Measurements from ENCODE around the gene ASB18.

The ASB18 gene

GRCh38 chr2:236209535-236209934, 54.7 kb downstream of the ASB18 start:
- in situ Hi-C loops (cut with HindIII; ENCODE audit: low sequenced_read_pairs) = no loop called here

GRCh38 chr2:236208019-236208926, 55.9 kb downstream of the ASB18 start:
- in situ Hi-C loops (cut with HindIII; ENCODE audit: low sequenced_read_pairs) = no loop called here

GRCh38 chr2:236207472-236207871, 56.7 kb downstream of the ASB18 start:
- in situ Hi-C loops (cut with HindIII; ENCODE audit: low sequenced_read_pairs) = no loop called here

GRCh38 chr2:236205867-236206645, 58.1 kb downstream of the ASB18 start:
- in situ Hi-C loops (cut with HindIII; ENCODE audit: low sequenced_read_pairs) = no loop called here

GRCh38 chr2:236204953-236205352, 59.3 kb downstream of the ASB18 start:
- in situ Hi-C loops (cut with HindIII; ENCODE audit: low sequenced_read_pairs) = no loop called here

- in situ Hi-C loops (cut with HindIII; ENCODE audit: low sequenced_read_pairs) = no loop called here
These were observed 63.8 kb downstream of the ASB18 start for GRCh38 chr2:236200378-236200777.

GRCh38 chr2:236196366-236196765, 67.8 kb downstream of the ASB18 start:
- in situ Hi-C loops (cut with HindIII; ENCODE audit: low sequenced_read_pairs) = loop anchor here (25.0 kb wide), 2 partner anchors 259 to 409 kb away; no protein-coding TSS in a partner anchor

- in situ Hi-C loops (cut with HindIII; ENCODE audit: low sequenced_read_pairs) = loop anchor here (25.0 kb wide), 2 partner anchors 258 to 408 kb away; no protein-coding TSS in a partner anchor
These were observed 68.5 kb downstream of the ASB18 start for GRCh38 chr2:236195726-236196125.

- in situ Hi-C loops (cut with HindIII; ENCODE audit: low sequenced_read_pairs) = loop anchor here (25.0 kb wide), 2 partner anchors 257 to 407 kb away; no protein-coding TSS in a partner anchor
These were observed 69.4 kb downstream of the ASB18 start for GRCh38 chr2:236194786-236195185.

GRCh38 chr2:236193026-236193425, 71.2 kb downstream of the ASB18 start:
- in situ Hi-C loops (cut with HindIII; ENCODE audit: low sequenced_read_pairs) = loop anchor here (25.0 kb wide), 2 partner anchors 256 to 406 kb away; no protein-coding TSS in a partner anchor

GRCh38 chr2:236190674-236191073, 73.5 kb downstream of the ASB18 start:
- in situ Hi-C loops (cut with HindIII; ENCODE audit: low sequenced_read_pairs) = loop anchor here (25.0 kb wide), 2 partner anchors 253 to 403 kb away; no protein-coding TSS in a partner anchor

GRCh38 chr2:236184701-236185100, 79.5 kb downstream of the ASB18 start:
- in situ Hi-C loops (cut with HindIII; ENCODE audit: low sequenced_read_pairs) = loop anchor here (25.0 kb wide), 2 partner anchors 247 to 397 kb away; no protein-coding TSS in a partner anchor

GRCh38 chr2:236180831-236181453, 83.3 kb downstream of the ASB18 start:
- in situ Hi-C loops (cut with HindIII; ENCODE audit: low sequenced_read_pairs) = loop anchor here (25.0 kb wide), 2 partner anchors 244 to 394 kb away; no protein-coding TSS in a partner anchor

GRCh38 chr2:236180076-236180816, 84.0 kb downstream of the ASB18 start:
- in situ Hi-C loops (cut with HindIII; ENCODE audit: low sequenced_read_pairs) = loop anchor here (25.0 kb wide), 2 partner anchors 243 to 393 kb away; no protein-coding TSS in a partner anchor

GRCh38 chr2:236179236-236180075, 84.8 kb downstream of the ASB18 start:
- in situ Hi-C loops (cut with HindIII; ENCODE audit: low sequenced_read_pairs) = loop anchor here (5.0 to 25.0 kb wide), 3 partner anchors 72 to 392 kb away; no protein-coding TSS in a partner anchor

- in situ Hi-C loops (cut with HindIII; ENCODE audit: low sequenced_read_pairs) = loop anchor here (5.0 to 25.0 kb wide), 3 partner anchors 72 to 392 kb away; no protein-coding TSS in a partner anchor
These were observed 85.3 kb downstream of the ASB18 start for GRCh38 chr2:236178890-236179235.

GRCh38 chr2:236177967-236178889, 86.0 kb downstream of the ASB18 start:
- in situ Hi-C loops (cut with HindIII; ENCODE audit: low sequenced_read_pairs) = loop anchor here (5.0 to 25.0 kb wide), 3 partner anchors 71 to 391 kb away; no protein-coding TSS in a partner anchor

GRCh38 chr2:236177604-236177966, 86.6 kb downstream of the ASB18 start:
- in situ Hi-C loops (cut with HindIII; ENCODE audit: low sequenced_read_pairs) = loop anchor here (5.0 to 25.0 kb wide), 3 partner anchors 70 to 390 kb away; no protein-coding TSS in a partner anchor

Data from endothelial cell of hepatic sinusoid (primary cell).